ENCODE data around the gene DLX2. TPM values are rescaled to one million over a fixed set of nuclear protein-coding genes. Genes with fewer than 3 reads are reported as not detected.

DLX2 gene
- total and polyA plus RNA-seq, 7 donors = not detected

GRCh38 chr2:172087780-172088244 is 14.9 kb downstream of the DLX2 start:
- H3K9me3 ChIP-seq = no peaks in the 10 kb centered on the region
- H3K27ac ChIP-seq = no peak overlapping the region
- WGBS, 3 donors = 10 to 13% (median 13%) methylated on average over 22 to 23 of the region's 23 CpGs
- intact Hi-C loops (cut with DNase I) = no loop called here
- TF ChIP-seq, protein P1, sequence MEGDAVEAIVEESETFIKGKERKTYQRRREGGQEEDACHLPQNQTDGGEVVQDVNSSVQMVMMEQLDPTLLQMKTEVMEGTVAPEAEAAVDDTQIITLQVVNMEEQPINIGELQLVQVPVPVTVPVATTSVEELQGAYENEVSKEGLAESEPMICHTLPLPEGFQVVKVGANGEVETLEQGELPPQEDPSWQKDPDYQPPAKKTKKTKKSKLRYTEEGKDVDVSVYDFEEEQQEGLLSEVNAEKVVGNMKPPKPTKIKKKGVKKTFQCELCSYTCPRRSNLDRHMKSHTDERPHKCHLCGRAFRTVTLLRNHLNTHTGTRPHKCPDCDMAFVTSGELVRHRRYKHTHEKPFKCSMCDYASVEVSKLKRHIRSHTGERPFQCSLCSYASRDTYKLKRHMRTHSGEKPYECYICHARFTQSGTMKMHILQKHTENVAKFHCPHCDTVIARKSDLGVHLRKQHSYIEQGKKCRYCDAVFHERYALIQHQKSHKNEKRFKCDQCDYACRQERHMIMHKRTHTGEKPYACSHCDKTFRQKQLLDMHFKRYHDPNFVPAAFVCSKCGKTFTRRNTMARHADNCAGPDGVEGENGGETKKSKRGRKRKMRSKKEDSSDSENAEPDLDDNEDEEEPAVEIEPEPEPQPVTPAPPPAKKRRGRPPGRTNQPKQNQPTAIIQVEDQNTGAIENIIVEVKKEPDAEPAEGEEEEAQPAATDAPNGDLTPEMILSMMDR (IDR thresholded peaks at IDR 0.05) = no peak
- no peak overlapping the region for H3K4me3 ChIP-seq
- H3K4me1 ChIP-seq = peaks cover 36% of the 10 kb centered on the region
- DNase-seq = no peak
- peaks cover 6 to 100% (median 79%) of the 10 kb centered on the region in 3 donors for H3K27me3 ChIP-seq (ENCODE audit: insufficient read depth in 3 of 3, low read length in 2 of 3)
- H3K36me3 ChIP-seq (ENCODE audit: insufficient read depth in 1 of 2, low read depth in 1 of 2) = no peaks in the 10 kb centered on the region
- no peak for ATAC-seq

DNA sequence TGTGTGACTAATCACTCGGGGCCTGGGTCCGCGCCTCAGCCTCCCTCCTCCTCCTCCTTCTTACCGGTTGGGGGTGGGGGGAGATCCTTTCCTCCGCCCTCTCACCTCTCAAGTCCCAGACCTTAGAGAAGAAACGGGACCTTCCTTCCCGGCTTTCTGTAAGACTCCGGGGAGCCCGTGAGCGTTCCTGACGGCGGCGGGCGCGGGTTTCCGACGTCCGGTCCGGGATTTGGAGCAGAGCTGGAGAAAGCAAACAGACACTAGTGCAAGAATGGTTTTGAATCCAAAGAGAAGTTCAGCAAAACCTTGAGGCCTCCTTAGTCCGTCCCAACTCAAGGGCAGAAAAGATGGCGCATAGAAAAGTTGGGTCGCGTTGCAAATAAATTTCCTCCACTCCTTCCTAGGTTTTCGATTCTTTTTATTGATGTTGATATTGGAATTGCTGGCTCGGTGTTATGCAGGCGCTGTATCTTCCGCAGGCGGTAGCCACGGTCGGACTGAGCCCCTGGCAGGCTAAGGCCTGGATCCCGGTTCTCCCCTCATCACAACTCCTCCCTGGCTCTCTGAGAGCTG is 15.4 kb downstream of the DLX2 start:
- DNase-seq = no peak

DNA sequence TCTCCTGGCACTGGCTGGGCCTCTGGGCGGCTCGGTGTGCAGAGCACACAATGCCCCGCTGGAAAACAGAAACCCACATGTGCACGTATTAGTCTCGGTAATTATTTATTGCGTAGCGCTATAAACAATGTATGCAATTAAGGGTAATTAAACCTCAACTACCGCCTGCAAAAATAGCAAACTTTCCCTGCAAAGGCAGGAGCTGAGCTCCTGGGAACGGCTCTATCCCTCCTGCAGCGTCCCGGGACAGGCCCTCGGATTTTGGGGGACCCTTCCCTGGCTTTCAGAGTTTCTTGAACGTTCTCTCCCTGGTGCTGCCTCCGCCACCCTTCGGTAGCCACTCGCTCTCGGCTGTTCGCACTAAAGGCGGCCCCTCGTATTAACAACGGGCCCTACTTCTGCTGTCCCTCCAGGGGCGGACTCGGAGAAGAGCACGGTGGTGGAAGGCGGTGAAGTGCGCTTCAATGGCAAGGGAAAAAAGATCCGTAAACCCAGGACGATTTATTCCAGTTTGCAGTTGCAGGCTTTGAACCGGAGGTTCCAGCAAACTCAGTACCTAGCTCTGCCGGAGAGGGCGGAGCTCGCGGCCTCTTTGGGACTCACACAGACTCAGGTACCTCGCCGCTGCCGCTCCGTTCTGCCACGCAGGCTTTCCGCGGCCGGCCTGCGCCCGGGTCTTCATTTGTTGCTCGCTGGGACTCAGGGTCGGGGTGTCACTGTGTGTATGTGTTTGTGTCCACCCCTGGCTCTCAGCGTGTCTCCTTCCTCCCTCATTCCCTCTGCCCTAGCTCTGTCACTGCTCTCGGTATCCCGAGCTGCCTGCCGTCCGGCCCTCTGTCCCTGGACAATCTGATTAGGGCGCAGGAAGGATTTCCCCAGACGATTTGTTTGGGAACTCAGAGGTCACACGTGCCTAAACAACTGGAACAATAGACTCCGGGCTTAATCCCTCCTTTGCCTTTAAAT is 16.2 kb downstream of the DLX2 start:
- peak overlapping the region; percentile 66 for H3K4me3 ChIP-seq
- 4 to 6% (median 5%) methylated on average over 54 of the region's 54 CpGs for WGBS, 3 donors
- H3K27ac ChIP-seq = no peak overlapping the region
- peaks cover 39% of the 10 kb centered on the region for H3K4me1 ChIP-seq
- ATAC-seq (no peak), DNase-seq (no peak)
- peaks cover 0 to 100% (median 80%) of the 10 kb centered on the region in 3 donors for H3K27me3 ChIP-seq (ENCODE audit: insufficient read depth in 3 of 3, low read length in 2 of 3)
- intact Hi-C loops (cut with DNase I) = no loop called here
- H3K9me3 ChIP-seq = no peaks in the 10 kb centered on the region
- no peaks in the 10 kb centered on the region for H3K36me3 ChIP-seq (ENCODE audit: insufficient read depth in 1 of 2, low read depth in 1 of 2)
- TF ChIP-seq, protein P1 (IDR thresholded peaks at IDR 0.05) = no peak

More for the DNA sequence above, 15.4 kb downstream of the DLX2 start:
- WGBS, 3 donors = 7 to 10% (median 9%) methylated on average over 31 of the region's 31 CpGs
- no peak overlapping the region for H3K27ac ChIP-seq
- intact Hi-C loops (cut with DNase I) = no loop called here
- peaks cover 3 to 100% (median 81%) of the 10 kb centered on the region in 3 donors for H3K27me3 ChIP-seq (ENCODE audit: insufficient read depth in 3 of 3, low read length in 2 of 3)
- H3K4me3 ChIP-seq = no peak overlapping the region
- H3K9me3 ChIP-seq = no peaks in the 10 kb centered on the region
- H3K36me3 ChIP-seq (ENCODE audit: insufficient read depth in 1 of 2, low read depth in 1 of 2) = no peaks in the 10 kb centered on the region
- peaks cover 39% of the 10 kb centered on the region for H3K4me1 ChIP-seq
- TF ChIP-seq, protein P1 (IDR thresholded peaks at IDR 0.05) = no peak
- ATAC-seq = no peak

DNA sequence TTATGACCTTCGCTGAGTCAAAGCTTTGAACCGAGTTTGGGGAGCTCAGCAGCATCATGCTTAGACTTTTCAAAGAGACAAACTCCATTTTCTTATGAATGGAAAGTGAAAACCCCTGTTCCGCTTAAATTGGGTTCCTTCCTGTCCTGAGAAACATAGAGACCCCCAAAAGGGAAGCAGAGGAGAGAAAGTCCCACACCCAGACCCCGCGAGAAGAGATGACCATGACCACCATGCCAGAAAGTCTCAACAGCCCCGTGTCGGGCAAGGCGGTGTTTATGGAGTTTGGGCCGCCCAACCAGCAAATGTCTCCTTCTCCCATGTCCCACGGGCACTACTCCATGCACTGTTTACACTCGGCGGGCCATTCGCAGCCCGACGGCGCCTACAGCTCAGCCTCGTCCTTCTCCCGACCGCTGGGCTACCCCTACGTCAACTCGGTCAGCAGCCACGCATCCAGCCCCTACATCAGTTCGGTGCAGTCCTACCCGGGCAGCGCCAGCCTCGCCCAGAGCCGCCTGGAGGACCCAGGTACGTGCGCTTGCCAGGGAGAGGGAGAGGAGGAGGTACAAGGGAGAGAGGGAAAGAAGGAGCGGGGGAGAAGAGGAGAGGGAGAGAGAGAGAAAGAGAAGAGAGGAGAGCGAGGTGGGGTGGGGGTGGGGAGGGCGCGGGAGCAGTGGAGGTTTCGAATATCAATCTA is 17.1 kb downstream of the DLX2 start, which contains the start of gene DLX1:
DLX1 (plus strand) TSS at position 48 of the 700 bp plus-strand sequence; CDS start at position 219, 171 bp downstream.
- no peak for DNase-seq
- peak in 2 of 4 donors; percentile 10 to 26 for ATAC-seq
- peak within 1 kb of the TSS; percentile 66 for H3K4me3 ChIP-seq
- TF ChIP-seq, protein P1 (IDR thresholded peaks at IDR 0.05) = no peak
- intact Hi-C loops (cut with DNase I) = no loop called here
- peaks cover 39% of the 10 kb centered on the region for H3K4me1 ChIP-seq
- H3K9me3 ChIP-seq = no peaks in the 10 kb centered on the region
- H3K36me3 ChIP-seq (ENCODE audit: insufficient read depth in 1 of 2, low read depth in 1 of 2) = no peaks in the 10 kb centered on the region
- peaks cover 0 to 99% (median 83%) of the 10 kb centered on the region in 3 donors for H3K27me3 ChIP-seq (ENCODE audit: insufficient read depth in 3 of 3, low read length in 2 of 3)
- 3 to 4% (median 4%) methylated on average over 34 of the region's 34 CpGs for WGBS, 3 donors
- H3K27ac ChIP-seq = no peak within 1 kb of the TSS

Measured in psoas muscle (tissue), 8 donors.